Lower leg skin (tissue), 4 donors: Measurements from ENCODE around the gene WDFY2. TPM values are rescaled to one million over a fixed set of nuclear protein-coding genes. Genes with fewer than 3 reads are reported as not detected.

ENCODE experiments used
- DNase-seq, 2 donors: peaks; one replicate each; pipeline ENCODE4 v3.0.0-alpha.2; 2019; ENCODE audit warnings: low spot score in 2 of 2
- H3K4me3 ChIP-seq: fragments of 200-600 bp; sonication (generic); 2 replicates; pipeline ENCODE4 v1.5.1; 2017; ENCODE audit warnings: mild to moderate bottlenecking, low read depth; ENCODE audit not compliant: poor library complexity, severe bottlenecking
- CTCF ChIP-seq, 3 donors: fragments of 450-650 bp; IDR thresholded peaks; one replicate each; pipeline ENCODE4 v1.5.1; 2016; ENCODE audit warnings: antibody characterized with exemption in 3 of 3, mild to moderate bottlenecking in 3 of 3, moderate library complexity in 2 of 3
- POLR2A ChIP-seq, 2 donors: fragments of 450-650 bp; IDR thresholded peaks; one replicate each; pipeline ENCODE4 v1.6.1; 2016 to 2017; ENCODE audit warnings: antibody characterized with exemption in 2 of 2, mild to moderate bottlenecking in 1 of 2, moderate library complexity in 1 of 2
- WGBS, 2 donors: methylation state at CpG; one replicate each; pipeline ENCODE4 v1.1.5; 2018; 5-methylcytosine and 5-hydroxymethylcytosine counted together
- intact Hi-C: fragments of 100-400 bp; cut with DNase I; formaldehyde crosslinking; loops from one replicate; pipeline ENCODE4 v1.15.0; 2023; ENCODE audit warnings: low total_unique reads
- total RNA-seq, 4 donors: library from RNA; depleted of rRNA; stranded (reverse); fragments of >200 nt; gene quantifications; one replicate each; pipeline ENCODE4 v1.1.0, GENCODE V29; 2016

The WDFY2 gene
- total RNA-seq, 4 donors from 2014 or later, result 20.1 to 40.3 (median 22.4) TPM

- DNase-seq, result no peak
- no peak overlapping the region for H3K4me3 ChIP-seq
- intact Hi-C loops, result loop anchor here (5.0 to 10.0 kb wide), 2 partner anchors 356 to 513 kb away; no protein-coding TSS in a partner anchor
- 62 to 67% methylated on average over 10 to 12 of the region's 12 CpGs for WGBS, 2 donors
- TF ChIP-seq CTCF (IDR thresholded peaks at IDR 0.05) (no peak), POLR2A (IDR thresholded peaks at IDR 0.05) (no peak)
These were observed 213.6 kb downstream of the WDFY2 start for GRCh38 chr13:51797664-51798488.

- intact Hi-C loops, result loop anchor here (5.0 to 10.0 kb wide), 2 partner anchors 357 to 514 kb away; no protein-coding TSS in a partner anchor
- WGBS, 2 donors, result 89 to 96% methylated on average over 12 of the region's 12 CpGs
- no peak for DNase-seq
- TF ChIP-seq CTCF (IDR thresholded peaks at IDR 0.05) (no peak), POLR2A (IDR thresholded peaks at IDR 0.05) (no peak)
- no peak overlapping the region for H3K4me3 ChIP-seq
These were observed 215.0 kb downstream of the WDFY2 start for GRCh38 chr13:51799261-51799660.

GRCh38 chr13:51800486-51800885 is 216.2 kb downstream of the WDFY2 start:
- intact Hi-C loops, result no loop called here

GRCh38 chr13:51801631-51802099 is 217.4 kb downstream of the WDFY2 start:
- DNase-seq, result peak; percentile 78 to 94
- WGBS, 2 donors, result 28 to 31% methylated on average over 7 of the region's 7 CpGs
- intact Hi-C loops, result no loop called here
- no peak for TF ChIP-seq POLR2A (IDR thresholded peaks at IDR 0.05)
- H3K4me3 ChIP-seq, result no peak overlapping the region

More at GRCh38 chr13:51800486-51800885, 216.2 kb downstream of the WDFY2 start:
- WGBS, 2 donors, result 76 to 78% methylated on average over 5 of the region's 5 CpGs
- no peak for DNase-seq
- TF ChIP-seq POLR2A (IDR thresholded peaks at IDR 0.05) (no peak), CTCF (IDR thresholded peaks at IDR 0.05) (no peak)
- no peak overlapping the region for H3K4me3 ChIP-seq

GRCh38 chr13:51802631-51803418 is 218.6 kb downstream of the WDFY2 start:
- no peak for DNase-seq
- WGBS, 2 donors, result 37 to 38% methylated on average over 9 of the region's 9 CpGs
- intact Hi-C loops, result no loop called here
- TF ChIP-seq POLR2A (IDR thresholded peaks at IDR 0.05) (no peak), CTCF (IDR thresholded peaks at IDR 0.05) (no peak)
- H3K4me3 ChIP-seq, result no peak overlapping the region
